Measurements from ENCODE around the gene SLC25A31. TPM values are rescaled to one million over a fixed set of nuclear protein-coding genes. Genes with fewer than 3 reads are reported as not detected.

Gene SLC25A31
- polyA plus RNA-seq, 1 donor from 2014 or later = 0.28 TPM

GRCh38 chr4:127788517-127788916 lies 58.3 kb downstream of the SLC25A31 start:
- Histone ChIP-seq H3K9me2 (ENCODE audit: insufficient read depth, low read length) (no peaks in the 10 kb centered on the region), H3K4me2 (ENCODE audit: low read length) (no peak overlapping the region), H3F3A (ENCODE audit: insufficient read depth, low read length, poor library complexity, severe bottlenecking) (no peaks in the 10 kb centered on the region), H2AFZ (ENCODE audit: low read depth, low read length) (no peak overlapping the region), H3K36me3 (ENCODE audit: insufficient read depth, low read length) (no peaks in the 10 kb centered on the region), H3K9ac (ENCODE audit: low read length) (no peak overlapping the region), H3K27ac (ENCODE audit: low read length) (no peak overlapping the region), H3K27me3 (ENCODE audit: insufficient read depth, low read depth, low read length) (no peaks in the 10 kb centered on the region), H4K20me1 (ENCODE audit: insufficient read depth) (no peaks in the 10 kb centered on the region), H3K9me3 (ENCODE audit: low read length) (no peaks in the 10 kb centered on the region), H3K79me2 (replicated peaks; ENCODE audit: insufficient read depth, low read length) (peaks cover 34% of the 10 kb centered on the region), H3K4me3 (ENCODE audit: low read length) (no peak overlapping the region)
- TF ChIP-seq EZH2 (IDR thresholded peaks at IDR 0.05; ENCODE audit: borderline replicate concordance, insufficient read depth, low read length, poor library complexity, severe bottlenecking) = no peak
- TF ChIP-seq EP300 (conservative IDR thresholded peaks at IDR 0.05; ENCODE audit: poor library complexity, severe bottlenecking) = no peak
- TF ChIP-seq RAD21 (conservative IDR thresholded peaks at IDR 0.05) = no peak
- TF ChIP-seq TAF1 (IDR thresholded peaks at IDR 0.05; ENCODE audit: low read depth) = no peak
- TF ChIP-seq POLR2AphosphoS5 (IDR thresholded peaks at IDR 0.05) = no peak
- TF ChIP-seq REST (IDR thresholded peaks at IDR 0.05; ENCODE audit: borderline replicate concordance) = no peak
- no peak for TF ChIP-seq CTCF (IDR thresholded peaks at IDR 0.05; ENCODE audit: poor library complexity, severe bottlenecking)
- TF ChIP-seq SMC3 (conservative IDR thresholded peaks at IDR 0.05; ENCODE audit: poor library complexity) = no peak
- no peak for TF ChIP-seq MXI1 (conservative IDR thresholded peaks at IDR 0.05; ENCODE audit: poor library complexity, severe bottlenecking)

GRCh38 chr4:127791391-127791790 lies 61.2 kb downstream of the SLC25A31 start:
- no peaks in the 10 kb centered on the region for H3K27me3 ChIP-seq (ENCODE audit: insufficient read depth, low read depth, low read length)
- no peaks in the 10 kb centered on the region for H3K36me3 ChIP-seq (ENCODE audit: insufficient read depth, low read length)
- TF ChIP-seq REST (IDR thresholded peaks at IDR 0.05; ENCODE audit: borderline replicate concordance) = no peak
- TF ChIP-seq CTCF (IDR thresholded peaks at IDR 0.05; ENCODE audit: poor library complexity, severe bottlenecking) = no peak
- TF ChIP-seq TAF1 (IDR thresholded peaks at IDR 0.05; ENCODE audit: low read depth) = no peak
- TF ChIP-seq EZH2 (IDR thresholded peaks at IDR 0.05; ENCODE audit: borderline replicate concordance, insufficient read depth, low read length, poor library complexity, severe bottlenecking) = no peak
- no peak for TF ChIP-seq SMC3 (conservative IDR thresholded peaks at IDR 0.05; ENCODE audit: poor library complexity)
- no peak for TF ChIP-seq EP300 (conservative IDR thresholded peaks at IDR 0.05; ENCODE audit: poor library complexity, severe bottlenecking)
- no peak for TF ChIP-seq POLR2AphosphoS5 (IDR thresholded peaks at IDR 0.05)
- TF ChIP-seq RAD21 (conservative IDR thresholded peaks at IDR 0.05) = no peak
- TF ChIP-seq MXI1 (conservative IDR thresholded peaks at IDR 0.05; ENCODE audit: poor library complexity, severe bottlenecking) = no peak
- H3K4me3 ChIP-seq (ENCODE audit: low read length) = no peak overlapping the region
- H3K9ac ChIP-seq (ENCODE audit: low read length) = no peak overlapping the region
- H2AFZ ChIP-seq (ENCODE audit: low read depth, low read length) = no peak overlapping the region
- H4K20me1 ChIP-seq (ENCODE audit: insufficient read depth) = no peaks in the 10 kb centered on the region
- H3K79me2 ChIP-seq (replicated peaks; ENCODE audit: insufficient read depth, low read length) = peaks cover 8% of the 10 kb centered on the region
- H3K9me3 ChIP-seq (ENCODE audit: low read length) = no peaks in the 10 kb centered on the region
- H3K9me2 ChIP-seq (ENCODE audit: insufficient read depth, low read length) = no peaks in the 10 kb centered on the region
- H3F3A ChIP-seq (ENCODE audit: insufficient read depth, low read length, poor library complexity, severe bottlenecking) = no peaks in the 10 kb centered on the region
- no peak overlapping the region for H3K27ac ChIP-seq (ENCODE audit: low read length)
- no peak overlapping the region for H3K4me2 ChIP-seq (ENCODE audit: low read length)
